Measurements from ENCODE around the gene CYTH1. TPM values are rescaled to one million over a fixed set of nuclear protein-coding genes. Genes with fewer than 3 reads are reported as not detected.

Gene CYTH1
- total RNA-seq, 1 donor from 2014 or later = 103 TPM

DNA sequence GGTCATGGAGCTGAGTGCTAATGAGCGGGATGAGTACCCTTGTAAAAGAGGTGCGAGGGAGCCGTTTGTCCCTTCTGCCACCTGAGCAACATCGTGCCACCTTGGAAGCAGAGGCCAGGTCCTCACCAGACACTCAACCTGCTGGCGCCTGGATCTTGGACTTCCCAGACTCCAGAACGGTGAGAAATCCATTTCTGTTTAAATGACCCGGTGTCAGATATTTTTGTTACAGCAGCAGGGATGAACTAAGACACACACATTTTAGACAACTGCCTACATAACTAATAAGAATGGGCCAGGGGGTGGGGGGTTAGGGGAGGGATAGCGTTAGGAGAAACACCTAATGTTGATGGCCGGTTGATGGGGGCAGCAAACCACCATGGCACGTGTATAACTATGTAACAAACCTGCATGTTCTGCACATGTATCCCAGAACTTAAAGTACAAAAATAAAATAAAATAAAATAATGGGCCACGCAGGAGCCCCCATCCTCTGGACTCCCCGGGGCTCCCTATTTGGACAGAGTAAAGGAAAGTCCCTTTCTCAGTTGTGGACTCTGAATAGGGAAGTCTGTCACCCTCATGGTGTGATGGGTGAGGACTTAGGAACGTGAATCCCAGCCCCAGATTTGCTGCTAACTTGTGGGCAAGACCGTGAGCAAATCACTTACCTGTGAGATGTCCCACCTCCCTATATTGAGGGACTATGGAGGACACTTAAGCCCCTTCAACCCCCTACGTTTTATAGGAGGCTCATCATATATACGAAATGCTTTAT is 144.2 kb downstream of the CYTH1 start:
- Histone ChIP-seq H3K36me3 (no peaks in the 10 kb centered on the region), H3K4me3 (no peak overlapping the region), H3K4me1 (no peaks in the 10 kb centered on the region), H3K27me3 (no peaks in the 10 kb centered on the region), H3K27ac (no peak overlapping the region), H3K9me3 (no peaks in the 10 kb centered on the region)
- ATAC-seq = peak; percentile 20
- TF ChIP-seq, protein P1, sequence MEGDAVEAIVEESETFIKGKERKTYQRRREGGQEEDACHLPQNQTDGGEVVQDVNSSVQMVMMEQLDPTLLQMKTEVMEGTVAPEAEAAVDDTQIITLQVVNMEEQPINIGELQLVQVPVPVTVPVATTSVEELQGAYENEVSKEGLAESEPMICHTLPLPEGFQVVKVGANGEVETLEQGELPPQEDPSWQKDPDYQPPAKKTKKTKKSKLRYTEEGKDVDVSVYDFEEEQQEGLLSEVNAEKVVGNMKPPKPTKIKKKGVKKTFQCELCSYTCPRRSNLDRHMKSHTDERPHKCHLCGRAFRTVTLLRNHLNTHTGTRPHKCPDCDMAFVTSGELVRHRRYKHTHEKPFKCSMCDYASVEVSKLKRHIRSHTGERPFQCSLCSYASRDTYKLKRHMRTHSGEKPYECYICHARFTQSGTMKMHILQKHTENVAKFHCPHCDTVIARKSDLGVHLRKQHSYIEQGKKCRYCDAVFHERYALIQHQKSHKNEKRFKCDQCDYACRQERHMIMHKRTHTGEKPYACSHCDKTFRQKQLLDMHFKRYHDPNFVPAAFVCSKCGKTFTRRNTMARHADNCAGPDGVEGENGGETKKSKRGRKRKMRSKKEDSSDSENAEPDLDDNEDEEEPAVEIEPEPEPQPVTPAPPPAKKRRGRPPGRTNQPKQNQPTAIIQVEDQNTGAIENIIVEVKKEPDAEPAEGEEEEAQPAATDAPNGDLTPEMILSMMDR (IDR thresholded peaks at IDR 0.05) = no peak
- intact Hi-C loops (cut with DNase I) = no loop called here
- DNase-seq = no peak

DNA sequence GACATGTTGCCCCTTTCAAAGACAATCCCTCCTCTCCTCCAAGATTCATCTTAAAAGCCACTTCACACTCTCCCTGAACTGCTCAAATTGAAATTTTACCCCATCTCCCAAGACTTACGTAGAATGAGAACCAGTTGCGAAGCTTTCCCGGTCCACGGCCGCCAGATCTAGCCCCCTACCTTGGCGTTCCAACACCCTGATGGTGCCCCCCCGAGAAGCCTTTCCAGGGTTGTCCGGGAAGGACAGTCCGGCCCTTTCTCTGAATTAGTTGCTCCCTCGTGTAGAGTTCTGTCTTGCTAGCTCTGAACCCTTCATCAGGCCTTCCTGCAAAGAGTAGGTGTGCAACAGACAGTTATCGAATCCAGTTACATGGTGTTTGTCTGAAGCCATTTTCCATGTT is 144.9 kb downstream of the CYTH1 start:
- TF ChIP-seq, protein P1 (IDR thresholded peaks at IDR 0.05) = no peak
- Histone ChIP-seq H3K9me3 (no peaks in the 10 kb centered on the region), H3K36me3 (no peaks in the 10 kb centered on the region), H3K4me1 (no peaks in the 10 kb centered on the region), H3K27ac (no peak overlapping the region), H3K4me3 (no peak overlapping the region), H3K27me3 (no peaks in the 10 kb centered on the region)
- DNase-seq (no peak), ATAC-seq (no peak)
- intact Hi-C loops (cut with DNase I) = no loop called here

DNA sequence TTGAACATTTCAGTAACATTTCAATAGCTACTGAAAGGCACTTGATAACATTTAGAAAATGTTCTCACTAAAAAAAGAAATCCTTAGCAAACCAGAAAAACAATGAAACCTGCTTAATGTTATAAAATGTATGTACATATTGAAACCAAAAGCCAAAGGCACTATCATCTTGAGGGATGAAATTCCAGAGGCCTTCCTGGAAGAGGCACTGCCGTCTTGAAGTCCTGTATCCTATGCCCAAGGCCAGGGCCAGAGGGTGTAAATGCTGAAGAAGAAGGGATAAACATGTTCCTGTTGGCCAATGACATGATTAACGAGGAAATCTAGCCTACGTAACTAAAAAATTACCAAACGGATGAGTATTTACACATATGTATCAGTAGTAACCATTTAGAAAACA is 147.9 kb downstream of the CYTH1 start:
- no peak overlapping the region for H3K4me3 ChIP-seq
- no peaks in the 10 kb centered on the region for H3K9me3 ChIP-seq
- no peaks in the 10 kb centered on the region for H3K27me3 ChIP-seq
- DNase-seq (no peak), ATAC-seq (no peak)
- TF ChIP-seq, protein P1 (IDR thresholded peaks at IDR 0.05) = no peak
- no peaks in the 10 kb centered on the region for H3K4me1 ChIP-seq
- no peak overlapping the region for H3K27ac ChIP-seq
- H3K36me3 ChIP-seq = no peaks in the 10 kb centered on the region
- intact Hi-C loops (cut with DNase I) = no loop called here

DNA sequence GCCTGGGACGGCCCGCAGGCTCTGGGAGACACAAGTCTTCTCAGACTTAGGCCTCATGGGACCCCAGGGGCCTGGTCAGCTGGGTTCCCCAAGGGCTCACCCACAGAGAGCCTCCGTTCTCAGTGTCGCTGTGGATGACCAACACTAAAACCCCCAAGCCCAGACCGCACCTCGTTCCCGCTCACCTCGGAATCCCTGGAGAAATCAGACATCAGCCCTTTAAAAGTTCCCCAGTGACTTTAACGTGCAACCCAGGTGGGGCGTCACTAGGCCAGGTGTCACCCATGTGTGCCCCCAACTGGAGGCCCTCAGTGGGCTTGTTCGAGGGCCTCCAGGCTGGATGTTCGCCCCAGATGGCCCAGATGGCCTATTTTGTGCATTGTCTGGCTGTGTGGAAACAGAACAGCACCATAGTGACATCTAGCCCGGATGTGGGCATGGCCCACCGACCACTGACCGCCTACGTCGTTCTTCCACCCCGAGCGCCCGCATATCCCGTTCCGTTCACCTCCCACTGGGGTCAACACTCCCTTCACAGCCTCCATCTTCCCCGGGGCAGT is 152.6 kb downstream of the CYTH1 start:
- intact Hi-C loops (cut with DNase I) = no loop called here
- ATAC-seq (no peak), DNase-seq (peak; percentile 51)
- Histone ChIP-seq H3K27ac (no peak overlapping the region), H3K27me3 (no peaks in the 10 kb centered on the region), H3K4me1 (no peaks in the 10 kb centered on the region), H3K9me3 (no peaks in the 10 kb centered on the region), H3K36me3 (no peaks in the 10 kb centered on the region), H3K4me3 (no peak overlapping the region)
- TF ChIP-seq, protein P1 (IDR thresholded peaks at IDR 0.05) = no peak

GRCh38 chr17:78628547-78629435 is 153.3 kb downstream of the CYTH1 start:
- DNase-seq = peak; percentile 52
- intact Hi-C loops (cut with DNase I) = no loop called here
- Histone ChIP-seq H3K4me3 (no peak overlapping the region), H3K36me3 (no peaks in the 10 kb centered on the region), H3K9me3 (no peaks in the 10 kb centered on the region), H3K27me3 (no peaks in the 10 kb centered on the region), H3K4me1 (no peaks in the 10 kb centered on the region), H3K27ac (no peak overlapping the region)
- TF ChIP-seq, protein P1 (IDR thresholded peaks at IDR 0.05) = no peak
- ATAC-seq = no peak
